Activated CD8-positive, alpha-beta memory T cell treated with anti-CD3 and anti-CD28 coated beads for 4 hours (primary cell): ENCODE data around the gene MFSD2A.
A peak's percentile ranks its signal among the peaks of the same experiment; 100 is the strongest.
"Not testable (repeated sequence)": the region's sequence is repeated elsewhere in the genome, so short reads cannot be mapped to it uniquely, and the experiment has no call there.

Experiments
- DNase-seq, 2 donors: peaks; one replicate each; pipeline ENCODE4 v3.0.0-alpha.2; 2020; ENCODE audit warnings: low read depth in 2 of 2

The MFSD2A gene

GRCh38 chr1:39969048-39969447 is 14.1 kb downstream of the MFSD2A start:
- DNase-seq, result no peak

- no peak for DNase-seq
Measured at GRCh38 chr1:39969531-39970270, 14.8 kb downstream of the MFSD2A start.

DNA sequence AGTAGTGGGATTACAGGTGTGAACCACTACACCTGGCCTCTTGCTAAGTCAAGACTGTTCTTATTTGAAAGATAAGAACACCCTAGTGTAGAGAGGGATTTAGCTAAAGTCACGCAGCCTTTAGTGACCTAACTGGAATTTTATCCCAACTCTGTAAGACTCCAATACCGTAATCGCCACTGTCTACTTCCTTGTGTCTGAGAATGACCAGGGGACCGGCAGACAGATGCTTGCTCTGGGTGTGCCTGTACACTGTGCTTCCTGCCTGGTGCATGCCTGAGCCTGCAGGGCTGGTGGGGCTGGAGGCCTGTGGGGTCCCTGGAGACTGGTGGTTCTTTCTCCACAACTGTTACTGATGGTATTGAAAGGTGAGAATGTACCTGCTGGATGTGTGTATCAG is 15.3 kb downstream of the MFSD2A start:
- DNase-seq, result no peak

GRCh38 chr1:39971138-39971537 is 16.2 kb downstream of the MFSD2A start:
- no peak for DNase-seq

DNA sequence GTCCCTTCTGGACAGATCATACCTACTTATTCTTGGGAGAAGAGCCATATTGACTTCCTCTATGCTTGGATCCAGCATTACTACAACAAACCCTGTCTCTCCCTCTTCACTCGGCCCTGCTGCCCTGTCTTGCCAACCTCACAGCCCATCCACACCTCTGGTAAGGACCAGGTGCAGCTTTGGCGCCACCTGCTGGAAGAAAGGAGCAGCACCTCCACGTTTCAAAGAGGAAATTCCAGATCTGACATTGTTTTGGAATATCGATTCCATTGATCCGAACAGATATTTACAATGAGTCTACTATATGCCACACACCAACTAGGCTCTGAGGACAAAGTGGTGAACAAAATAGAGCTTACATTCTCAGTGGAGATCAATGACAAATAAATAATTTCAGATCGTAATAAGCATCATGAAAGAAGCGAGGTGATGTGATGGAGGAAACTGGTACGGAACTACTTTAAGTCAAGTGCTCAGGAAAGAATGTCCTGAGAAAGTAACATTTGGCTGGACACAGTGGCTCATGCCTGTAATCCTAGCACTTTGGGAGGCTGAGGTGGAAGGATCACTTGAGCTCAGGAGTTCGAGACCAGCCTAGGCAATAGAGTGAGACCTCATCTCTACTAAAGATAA is 18.7 kb downstream of the MFSD2A start:
- peak; percentile 38 to 53 for DNase-seq

DNA sequence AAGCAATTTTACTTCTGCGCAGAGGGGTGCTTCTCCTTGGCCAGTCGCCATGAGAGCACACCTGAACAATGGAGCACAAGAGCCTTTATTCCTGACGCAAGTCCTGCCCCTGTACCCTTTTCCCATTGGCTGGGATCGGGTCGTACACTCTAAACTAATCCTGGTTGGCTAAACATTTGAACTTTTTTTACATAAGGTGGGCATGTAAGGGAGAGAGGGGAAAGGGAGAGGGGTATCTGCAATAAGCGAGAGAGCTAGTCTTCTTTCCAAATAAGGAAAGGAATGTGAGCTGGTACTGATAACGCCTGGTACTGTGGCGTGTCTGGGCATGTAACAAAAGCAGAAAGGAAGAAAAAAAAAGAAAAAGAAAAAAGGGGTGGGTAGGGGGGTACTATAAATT is 21.8 kb downstream of the MFSD2A start:
- no peak for DNase-seq

DNA sequence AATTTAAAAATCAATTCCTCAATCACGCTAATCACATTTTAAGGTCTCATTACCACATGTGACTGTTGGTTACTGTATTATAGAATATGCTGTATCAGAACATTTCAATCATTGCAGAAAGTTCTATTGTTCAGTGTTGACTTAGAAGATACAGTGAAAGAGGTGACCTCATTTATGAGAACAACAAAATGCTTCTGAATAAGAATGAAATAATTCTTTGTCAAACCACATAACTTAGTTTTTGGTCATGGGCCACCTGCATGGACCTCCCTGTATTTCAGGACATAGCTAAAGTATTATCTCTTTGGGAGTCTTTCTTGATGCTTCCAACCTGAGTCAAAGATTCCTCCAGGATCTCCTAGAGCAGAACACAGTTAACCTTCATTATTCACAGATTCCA is 22.3 kb downstream of the MFSD2A start:
- DNase-seq, result no peak

- no peak for DNase-seq
Measured at GRCh38 chr1:39979654-39980053, 24.7 kb downstream of the MFSD2A start.

DNA sequence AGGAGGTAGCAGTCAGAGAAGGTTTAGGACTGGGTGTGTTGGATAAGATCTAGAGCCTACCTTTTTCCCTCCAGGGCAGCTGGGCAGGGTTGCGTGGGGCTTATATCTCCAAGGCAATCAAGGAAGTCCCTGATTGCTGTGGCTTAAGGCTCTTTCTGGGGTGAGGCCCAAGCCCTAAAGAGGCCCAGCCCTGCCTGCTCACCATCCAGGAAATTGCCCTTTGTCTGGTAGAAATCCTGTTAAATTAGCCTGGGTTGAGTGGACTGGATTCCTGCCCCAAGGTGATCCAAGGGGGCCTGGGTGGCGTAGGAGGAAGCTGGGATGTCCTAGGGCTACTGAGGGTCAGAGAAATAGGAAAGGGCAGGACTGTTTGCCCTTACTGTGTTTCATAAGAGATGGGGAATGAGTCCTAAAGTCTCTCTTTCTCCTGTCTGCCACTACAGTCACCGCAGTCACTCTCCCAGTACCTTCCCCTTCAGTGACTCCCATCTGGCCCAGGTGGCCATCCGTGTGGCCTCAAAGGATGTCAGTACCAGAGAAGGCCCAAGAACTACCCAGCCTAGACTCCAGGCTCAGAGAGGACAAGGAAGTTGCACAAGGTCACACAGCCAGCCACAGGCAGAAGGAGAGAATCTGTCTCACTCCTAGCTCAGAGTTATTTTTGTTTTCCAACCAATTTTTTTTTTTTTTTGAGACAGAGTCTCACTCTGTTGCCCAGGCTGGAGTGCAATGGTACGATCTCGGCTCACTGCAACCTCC is 25.8 kb downstream of the MFSD2A start:
- DNase-seq, result no peak

DNA sequence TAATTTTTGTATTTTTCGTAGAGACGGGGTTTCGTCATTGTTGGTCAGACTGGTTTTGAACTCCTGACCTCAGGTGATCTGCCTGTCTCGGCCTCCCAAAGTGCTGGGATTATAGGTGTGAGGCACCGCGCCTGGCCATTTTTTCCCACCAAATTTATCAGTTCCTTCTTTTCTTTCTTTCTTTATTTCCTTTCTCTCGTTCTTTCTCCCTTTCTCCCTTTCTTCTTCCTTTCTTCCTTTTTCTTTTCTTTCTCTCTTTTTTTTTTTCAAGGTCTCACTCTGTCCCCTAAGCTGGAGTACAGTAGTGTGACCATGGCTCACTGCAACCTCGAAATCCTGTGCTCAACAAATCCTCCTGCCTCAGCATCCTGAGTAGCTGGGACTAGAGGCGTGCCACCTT is 26.4 kb downstream of the MFSD2A start:
- DNase-seq, result no peak

DNA sequence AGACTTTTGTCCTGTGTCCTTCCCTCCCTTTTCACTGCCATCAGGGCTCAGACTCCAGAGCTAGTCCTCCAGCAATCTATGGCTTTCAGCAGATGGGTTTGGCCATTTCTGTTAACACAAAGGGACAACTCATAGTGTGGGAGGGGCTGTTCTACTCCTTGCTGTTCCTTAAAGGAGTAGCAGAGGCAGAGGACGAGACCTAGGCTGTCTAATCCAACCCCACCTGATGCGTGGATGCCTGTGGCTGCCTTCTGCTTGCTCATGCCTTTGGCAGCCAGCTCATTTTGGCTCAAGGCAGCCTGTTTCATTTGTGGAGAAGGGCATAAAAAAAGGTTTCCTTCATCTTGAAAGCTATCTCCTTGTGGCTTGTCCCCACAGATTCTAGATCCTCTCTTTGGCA is 27.0 kb downstream of the MFSD2A start:
- no peak for DNase-seq

DNA sequence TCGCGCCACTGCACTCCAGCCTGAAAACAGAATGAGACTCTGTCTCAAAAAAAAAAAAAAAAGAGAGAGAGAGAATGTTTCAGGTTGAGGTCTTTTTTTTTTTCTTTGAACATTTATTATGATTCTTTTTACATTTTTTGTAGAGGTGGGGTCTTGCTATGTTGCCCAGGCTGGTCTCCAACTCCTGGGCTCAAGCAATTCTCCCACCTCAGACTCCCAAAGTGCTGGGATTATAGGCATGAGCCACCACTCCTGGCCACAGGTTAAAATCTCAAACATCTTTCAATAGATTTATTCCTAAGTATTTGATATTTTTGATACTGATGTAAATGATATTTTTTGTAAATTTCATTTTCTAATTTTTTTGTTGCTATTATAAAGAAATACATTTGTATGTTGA is 29.5 kb downstream of the MFSD2A start:
- DNase-seq, result not testable (repeated sequence)

DNA sequence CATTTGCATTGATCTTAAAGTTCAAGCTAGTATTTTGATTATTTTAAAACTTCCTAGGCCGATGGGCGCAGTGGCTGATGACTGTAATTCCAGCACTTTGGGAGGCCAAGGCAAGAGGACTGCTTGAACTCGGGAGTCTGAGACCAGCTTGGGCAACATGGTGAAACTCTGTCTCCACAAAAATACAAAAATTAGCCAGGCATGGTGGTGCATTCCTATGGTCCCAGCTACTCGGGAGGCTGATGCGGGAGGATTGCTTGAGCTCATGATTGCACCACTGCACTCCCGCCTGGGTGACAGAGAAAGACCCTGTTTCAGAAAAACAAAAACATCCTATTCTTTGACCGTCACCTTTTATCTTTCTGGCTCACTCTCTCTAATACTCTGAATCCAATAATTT is 30.0 kb downstream of the MFSD2A start:
- no peak for DNase-seq

- no peak for DNase-seq
Measured at GRCh38 chr1:39987869-39988268, 32.9 kb downstream of the MFSD2A start.

- DNase-seq, result no peak
Measured at GRCh38 chr1:39988618-39989343, 33.8 kb downstream of the MFSD2A start.

GRCh38 chr1:39990428-39990827 is 35.5 kb downstream of the MFSD2A start:
- DNase-seq, result no peak

- no peak for DNase-seq
Measured at GRCh38 chr1:39992234-39992633, 37.3 kb downstream of the MFSD2A start.

DNA sequence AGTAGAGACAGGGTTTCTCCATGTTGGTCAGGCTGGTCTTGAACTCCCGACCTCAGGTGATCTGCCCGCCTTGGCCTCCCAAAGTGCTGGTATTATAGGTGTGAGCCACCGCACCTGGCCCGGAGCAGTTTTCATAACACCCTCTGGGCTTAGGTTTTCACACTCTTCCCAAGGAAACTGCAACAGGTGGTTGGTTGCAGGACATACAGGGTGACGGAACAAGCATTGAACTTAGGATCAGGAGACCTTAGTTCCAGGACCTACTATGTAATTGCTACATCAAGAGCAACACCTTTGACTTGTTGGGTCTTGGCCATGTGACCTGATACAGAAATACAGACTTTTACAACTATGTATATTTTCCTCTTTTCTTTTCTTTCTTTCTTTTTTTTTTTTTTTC is 37.9 kb downstream of the MFSD2A start:
- no peak for DNase-seq

DNA sequence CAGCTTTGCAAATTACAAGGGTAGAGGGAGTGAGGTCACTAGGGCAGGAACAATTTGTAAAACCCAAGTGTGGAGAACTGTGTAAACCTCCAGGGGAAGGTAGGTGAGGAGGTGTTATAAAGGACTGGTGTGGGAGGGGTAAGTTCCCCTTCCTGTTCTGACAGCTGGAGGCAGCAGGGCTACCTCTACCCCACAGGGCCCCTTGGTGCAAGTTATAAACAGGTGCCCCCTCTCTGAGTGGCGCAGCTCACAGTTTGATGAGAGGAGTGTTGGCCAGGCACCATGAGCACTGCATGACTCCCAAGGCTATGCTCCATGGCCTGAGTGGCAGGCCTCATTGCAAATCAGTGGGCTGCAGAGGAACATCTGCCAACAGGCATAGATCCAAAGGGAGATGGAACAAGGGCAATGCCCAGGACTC is 41.0 kb downstream of the MFSD2A start:
- DNase-seq, result no peak

GRCh38 chr1:39996396-39997004 is 41.6 kb downstream of the MFSD2A start:
- no peak for DNase-seq

DNA sequence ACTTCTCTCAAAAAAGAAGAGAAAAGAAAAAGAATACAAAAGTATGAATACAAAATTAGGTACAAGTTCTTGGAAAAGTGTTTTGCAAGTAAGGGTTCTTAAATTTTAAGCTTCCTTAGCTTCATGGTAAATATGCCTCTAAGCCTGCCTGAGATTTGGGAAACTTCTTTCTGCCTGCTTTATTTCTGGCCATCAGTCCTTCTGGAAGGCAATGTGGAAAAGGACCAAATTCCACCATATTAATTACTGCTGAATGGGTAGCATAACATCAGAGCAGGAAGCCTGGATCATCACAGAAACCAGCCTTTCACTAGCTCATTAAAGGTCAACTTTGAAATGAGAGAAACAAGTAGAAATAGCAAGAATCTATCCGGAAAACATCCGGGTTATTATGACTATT is 46.5 kb downstream of the MFSD2A start:
- DNase-seq, result no peak
